SK-N-SH (cell line): ENCODE measurements around the gene LRRC8D.

Experiments
- CTCF ChIP-seq: fragments of 200-600 bp; sonication (generic); IDR thresholded peaks from 2 replicates; pipeline ENCODE4 v1.6.1; 2017; ENCODE audit warnings: antibody characterized with exemption, mild to moderate bottlenecking, moderate library complexity
- RAD21 ChIP-seq: IDR thresholded peaks from 2 replicates; pipeline ENCODE4 v1.6.1; 2012; ENCODE audit warnings: mild to moderate bottlenecking, low read length
- SIN3A ChIP-seq: IDR thresholded peaks from 2 replicates; pipeline ENCODE4 v1.6.1; 2012; ENCODE audit warnings: low read depth, mild to moderate bottlenecking, low read length, moderate library complexity, borderline replicate concordance
- USF2 ChIP-seq: fragments of 150-350 bp; IDR thresholded peaks from 2 replicates; pipeline ENCODE4 v1.6.1; 2017; ENCODE audit warnings: antibody characterized with exemption, low read length, low read depth, borderline replicate concordance

GRCh38 chr1:89966656-89967055 lies 145.8 kb downstream of the LRRC8D start:
- TF ChIP-seq SIN3A (no peak), RAD21 (no peak), CTCF (no peak), USF2 (no peak)
